BE2C (cell line): ENCODE measurements around the gene TMEM11.

ENCODE experiments used
- DNase-seq: peaks from one replicate; pipeline ENCODE4 v3.0.0-alpha.2; 2020
- H3K27me3 ChIP-seq: fragments of 250-450 bp; sonication (Bioruptor Pico); 2 replicates; pipeline ENCODE4 v1.5.1; 2020; ENCODE audit warnings: mild to moderate bottlenecking
- H3K36me3 ChIP-seq: fragments of 250-450 bp; sonication (Bioruptor Pico); 2 replicates; pipeline ENCODE4 v1.5.1; 2020; ENCODE audit warnings: mild to moderate bottlenecking
- H3K4me1 ChIP-seq: fragments of 250-450 bp; sonication (Bioruptor Pico); 2 replicates; pipeline ENCODE4 v1.5.1; 2020
- H3K4me3 ChIP-seq: 2 replicates; pipeline ENCODE4 v1.5.1; 2011; ENCODE audit warnings: low read depth, low read length
- H3K9me3 ChIP-seq: fragments of 250-450 bp; sonication (Bioruptor Pico); 2 replicates; pipeline ENCODE4 v1.5.1; 2020
- TF ChIP-seq, protein P1 (sequence below): IDR thresholded peaks from 2 replicates; pipeline ENCODE4 v1.5.1; 2012; ENCODE audit warnings: mild to moderate bottlenecking, low read depth, low read length

TMEM11 gene

DNA sequence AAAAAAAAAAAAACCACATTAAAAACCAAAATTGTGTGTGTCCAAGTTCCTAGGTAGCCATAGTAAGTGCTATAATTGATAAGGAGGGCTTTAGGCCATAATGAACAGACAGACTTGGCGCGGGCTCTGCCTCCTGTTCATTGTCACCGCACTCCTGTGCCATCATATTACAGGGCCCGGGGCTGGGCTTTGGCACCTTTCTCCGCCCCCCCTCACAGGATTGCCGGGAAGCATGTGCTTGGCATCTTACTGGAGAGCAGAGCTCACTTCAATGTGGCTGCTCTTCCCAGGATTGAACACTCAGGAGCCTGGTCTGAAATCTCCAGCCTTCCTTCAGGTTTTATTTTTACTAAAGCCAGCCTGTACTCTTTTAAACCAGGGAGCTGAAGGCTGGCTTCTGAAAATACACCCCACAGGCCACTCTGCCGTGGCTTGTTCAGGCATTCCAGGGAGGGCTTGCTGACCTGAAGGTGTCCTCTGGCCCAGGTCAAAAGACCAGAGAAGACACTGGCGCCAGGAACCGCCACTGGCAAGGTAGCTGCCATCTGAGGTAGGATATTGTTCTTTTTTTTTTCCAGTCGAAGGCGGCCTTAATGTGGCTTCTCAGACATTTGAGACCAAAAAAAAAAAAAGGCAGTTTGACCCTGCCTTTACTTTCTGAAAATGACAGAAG is 47.9 kb downstream of the TMEM11 start:
- Histone ChIP-seq H3K36me3 (no peaks in the 10 kb centered on the region), H3K4me3 (no peak overlapping the region), H3K27me3 (no peaks in the 10 kb centered on the region), H3K9me3 (no peaks in the 10 kb centered on the region), H3K4me1 (no peaks in the 10 kb centered on the region)
- no peak for DNase-seq
- TF ChIP-seq, protein P1, sequence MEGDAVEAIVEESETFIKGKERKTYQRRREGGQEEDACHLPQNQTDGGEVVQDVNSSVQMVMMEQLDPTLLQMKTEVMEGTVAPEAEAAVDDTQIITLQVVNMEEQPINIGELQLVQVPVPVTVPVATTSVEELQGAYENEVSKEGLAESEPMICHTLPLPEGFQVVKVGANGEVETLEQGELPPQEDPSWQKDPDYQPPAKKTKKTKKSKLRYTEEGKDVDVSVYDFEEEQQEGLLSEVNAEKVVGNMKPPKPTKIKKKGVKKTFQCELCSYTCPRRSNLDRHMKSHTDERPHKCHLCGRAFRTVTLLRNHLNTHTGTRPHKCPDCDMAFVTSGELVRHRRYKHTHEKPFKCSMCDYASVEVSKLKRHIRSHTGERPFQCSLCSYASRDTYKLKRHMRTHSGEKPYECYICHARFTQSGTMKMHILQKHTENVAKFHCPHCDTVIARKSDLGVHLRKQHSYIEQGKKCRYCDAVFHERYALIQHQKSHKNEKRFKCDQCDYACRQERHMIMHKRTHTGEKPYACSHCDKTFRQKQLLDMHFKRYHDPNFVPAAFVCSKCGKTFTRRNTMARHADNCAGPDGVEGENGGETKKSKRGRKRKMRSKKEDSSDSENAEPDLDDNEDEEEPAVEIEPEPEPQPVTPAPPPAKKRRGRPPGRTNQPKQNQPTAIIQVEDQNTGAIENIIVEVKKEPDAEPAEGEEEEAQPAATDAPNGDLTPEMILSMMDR, result no peak

DNA sequence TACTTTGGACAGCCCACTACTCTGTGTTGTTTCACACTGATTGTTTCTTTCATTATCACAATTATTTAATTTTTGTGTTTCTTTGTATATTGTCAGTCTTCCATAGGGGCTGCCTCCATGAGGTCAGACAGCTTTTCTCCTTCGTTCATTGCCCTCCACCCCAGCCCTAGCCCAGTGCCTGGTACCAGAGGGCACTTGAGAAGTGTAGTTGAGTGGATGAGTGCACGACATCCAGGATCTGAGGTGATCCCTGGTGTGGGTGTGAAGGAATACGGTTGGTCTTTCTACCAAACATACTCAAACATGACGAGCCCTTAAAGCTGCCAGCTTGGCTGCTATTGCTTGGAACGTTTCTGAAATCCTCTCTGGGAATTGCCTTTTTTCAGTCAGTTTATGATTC is 49.3 kb downstream of the TMEM11 start:
- TF ChIP-seq, protein P1, result no peak
- H3K27me3 ChIP-seq, result no peaks in the 10 kb centered on the region
- H3K4me3 ChIP-seq, result no peak overlapping the region
- no peaks in the 10 kb centered on the region for H3K9me3 ChIP-seq
- no peak for DNase-seq
- H3K4me1 ChIP-seq, result no peaks in the 10 kb centered on the region
- H3K36me3 ChIP-seq, result no peaks in the 10 kb centered on the region

DNA sequence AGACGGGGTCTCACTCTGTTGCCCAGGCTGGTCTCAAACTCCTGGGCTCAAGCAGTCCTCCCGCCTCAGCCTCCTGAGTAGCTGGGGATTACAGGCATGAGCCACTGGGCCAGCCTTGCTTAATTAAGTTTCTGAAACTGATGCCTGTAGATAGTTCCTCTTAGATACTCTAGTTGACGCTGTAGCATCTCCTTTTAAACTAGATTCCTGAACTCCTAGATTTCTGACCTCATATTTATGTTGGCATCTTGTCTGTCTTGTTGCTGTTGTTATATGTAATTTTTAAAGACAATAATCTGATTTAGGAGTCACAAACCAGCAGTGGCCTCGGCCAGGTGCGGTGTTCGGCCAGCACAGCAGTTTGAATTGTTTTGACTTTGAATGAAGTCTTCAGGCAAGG is 49.7 kb downstream of the TMEM11 start:
- H3K36me3 ChIP-seq, result no peaks in the 10 kb centered on the region
- no peak overlapping the region for H3K4me3 ChIP-seq
- no peaks in the 10 kb centered on the region for H3K9me3 ChIP-seq
- H3K4me1 ChIP-seq, result no peaks in the 10 kb centered on the region
- no peaks in the 10 kb centered on the region for H3K27me3 ChIP-seq
- TF ChIP-seq, protein P1, result no peak
- DNase-seq, result no peak

DNA sequence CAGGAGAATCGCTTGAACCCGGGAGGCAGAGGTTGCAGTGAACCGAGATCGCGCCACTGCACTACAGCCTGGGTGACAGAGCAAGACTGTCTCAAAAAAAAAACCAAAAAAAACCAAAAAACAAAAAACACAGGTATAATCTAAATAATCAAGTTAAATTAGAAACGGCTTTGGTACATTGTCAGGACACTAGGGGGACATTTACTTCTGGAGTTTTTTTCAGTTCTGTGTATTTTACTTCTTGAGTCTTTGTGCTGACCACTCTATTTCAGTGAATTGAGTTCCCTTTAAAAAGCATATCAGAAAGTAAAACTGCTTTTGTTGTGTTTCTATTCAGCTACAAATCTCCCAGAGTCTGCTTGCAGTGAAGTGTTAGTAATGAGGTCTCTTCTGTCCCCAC is 50.9 kb downstream of the TMEM11 start:
- DNase-seq, result no peak
- no peaks in the 10 kb centered on the region for H3K27me3 ChIP-seq
- H3K9me3 ChIP-seq, result no peaks in the 10 kb centered on the region
- no peaks in the 10 kb centered on the region for H3K36me3 ChIP-seq
- no peaks in the 10 kb centered on the region for H3K4me1 ChIP-seq
- H3K4me3 ChIP-seq, result no peak overlapping the region
- TF ChIP-seq, protein P1, result no peak

DNA sequence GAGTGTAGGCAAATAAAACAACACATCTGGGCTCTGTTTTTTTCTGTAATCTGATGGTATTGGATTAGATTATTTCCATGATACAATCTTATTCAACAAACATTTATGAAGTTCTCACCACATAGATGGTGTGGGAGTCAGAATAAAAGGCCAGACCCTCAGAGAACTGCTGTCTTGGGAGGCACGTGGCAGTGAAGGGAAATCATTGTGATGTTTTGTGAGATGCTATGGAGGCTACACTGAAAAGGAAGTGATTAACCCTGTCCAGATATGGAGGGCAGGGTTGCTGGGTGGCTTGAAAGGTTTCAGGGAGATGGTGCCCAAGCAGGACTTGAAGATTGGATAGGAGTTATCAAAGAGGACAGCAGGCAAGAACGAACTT is 51.6 kb downstream of the TMEM11 start:
- TF ChIP-seq, protein P1, result no peak

DNA sequence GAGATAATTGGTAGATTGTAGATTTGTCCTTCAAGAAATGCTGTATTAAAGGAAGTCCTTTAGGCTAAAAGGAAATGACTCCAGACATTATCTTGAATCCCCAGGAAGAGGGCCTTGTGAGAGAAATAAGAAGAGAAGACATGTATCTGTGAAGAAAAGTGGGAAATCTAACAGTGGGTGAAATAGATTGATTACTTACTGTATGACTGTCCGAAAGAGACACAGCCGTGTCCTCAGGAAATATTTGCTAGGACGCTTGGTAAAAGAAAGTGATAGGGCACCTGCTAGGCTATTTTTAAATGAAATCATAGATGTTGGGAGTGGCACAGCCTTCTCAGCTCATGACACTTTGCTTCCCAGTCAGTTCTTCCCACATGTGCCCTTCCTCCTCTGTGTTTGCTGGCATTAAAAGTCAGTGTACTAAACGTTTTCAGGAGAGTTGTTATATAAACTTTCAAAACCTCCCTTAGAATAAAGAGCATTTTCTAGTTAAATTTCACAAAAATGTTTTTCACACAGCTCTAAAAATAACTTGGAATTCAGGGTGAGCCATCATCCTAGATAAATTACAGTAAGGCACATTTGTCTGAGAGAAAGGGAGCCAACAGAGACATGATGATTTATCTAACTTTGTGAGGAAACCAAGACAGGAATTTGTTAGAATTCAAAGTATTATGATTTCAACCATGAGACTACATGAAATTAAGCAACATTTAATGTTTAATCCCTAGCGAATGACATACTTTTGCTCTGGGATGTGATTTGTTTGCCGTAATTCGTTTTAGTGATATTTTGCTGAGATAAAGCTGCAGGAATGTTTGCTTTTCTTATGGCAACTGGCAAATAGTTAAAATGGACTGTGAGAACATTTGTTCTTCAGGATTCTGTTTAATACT is 52.2 kb downstream of the TMEM11 start:
- no peaks in the 10 kb centered on the region for H3K9me3 ChIP-seq
- no peaks in the 10 kb centered on the region for H3K36me3 ChIP-seq
- TF ChIP-seq, protein P1, result no peak
- no peaks in the 10 kb centered on the region for H3K27me3 ChIP-seq
- H3K4me1 ChIP-seq, result no peaks in the 10 kb centered on the region
- H3K4me3 ChIP-seq, result no peak overlapping the region
- no peak for DNase-seq

More for the DNA sequence above, 51.6 kb downstream of the TMEM11 start:
- DNase-seq, result no peak
- Histone ChIP-seq H3K9me3 (no peaks in the 10 kb centered on the region), H3K4me1 (no peaks in the 10 kb centered on the region), H3K4me3 (no peak overlapping the region), H3K36me3 (no peaks in the 10 kb centered on the region), H3K27me3 (no peaks in the 10 kb centered on the region)
